HUES64 (cell line): ENCODE results near the gene SKOR1.

ENCODE experiments used
- H3K27ac ChIP-seq: 2 replicates; pipeline ENCODE4 v1.7.0; 2013; ENCODE audit warnings: low read depth, low read length, inconsistent platforms
- H3K27me3 ChIP-seq: 2 replicates; pipeline ENCODE4 v1.6.1; 2013; ENCODE audit warnings: mild to moderate bottlenecking, low read length; ENCODE audit not compliant: insufficient read depth
- H3K36me3 ChIP-seq: 2 replicates; pipeline ENCODE4 v1.6.1; 2013; ENCODE audit warnings: mild to moderate bottlenecking, low read length; ENCODE audit not compliant: insufficient read depth
- H3K4me1 ChIP-seq: 2 replicates; pipeline ENCODE4 v1.6.1; 2013; ENCODE audit warnings: mild to moderate bottlenecking, low read length, moderate library complexity; ENCODE audit not compliant: insufficient read depth
- H3K4me3 ChIP-seq: 2 replicates; pipeline ENCODE4 v1.5.1; 2013; ENCODE audit warnings: mild to moderate bottlenecking, low read length, moderate library complexity
- H3K9ac ChIP-seq: 2 replicates; pipeline ENCODE4 v1.6.1; 2013; ENCODE audit warnings: mild to moderate bottlenecking, low read depth, low read length
- H3K9me3 ChIP-seq: 2 replicates; pipeline ENCODE4 v1.6.1; 2013; ENCODE audit warnings: low read depth, low read length; ENCODE audit not compliant: insufficient read depth
- WGBS: fragments of 150-250, 120-280 bp; methylation state at CpG from one replicate; pipeline ENCODE4 v1.1.7; 2013; ENCODE audit warnings: missing lambda C conversion rate; 5-methylcytosine and 5-hydroxymethylcytosine counted together

SKOR1 gene

GRCh38 chr15:67820992-67821783, 4.1 kb upstream of the SKOR1 start:
- H3K36me3 ChIP-seq = no peaks in the 10 kb centered on the region
- no peak overlapping the region for H3K9ac ChIP-seq
- H3K4me3 ChIP-seq = peak overlapping the region; percentile 24
- H3K27me3 ChIP-seq = peaks cover 89% of the 10 kb centered on the region
- peaks cover 7% of the 10 kb centered on the region; the same call in 1 of the 2 replicates for H3K4me1 ChIP-seq
- no peak overlapping the region for H3K27ac ChIP-seq
- peaks cover 5% of the 10 kb centered on the region; the same call in 1 of the 2 replicates for H3K9me3 ChIP-seq
- 5% methylated on average over 39 of the region's 39 CpGs for WGBS

DNA sequence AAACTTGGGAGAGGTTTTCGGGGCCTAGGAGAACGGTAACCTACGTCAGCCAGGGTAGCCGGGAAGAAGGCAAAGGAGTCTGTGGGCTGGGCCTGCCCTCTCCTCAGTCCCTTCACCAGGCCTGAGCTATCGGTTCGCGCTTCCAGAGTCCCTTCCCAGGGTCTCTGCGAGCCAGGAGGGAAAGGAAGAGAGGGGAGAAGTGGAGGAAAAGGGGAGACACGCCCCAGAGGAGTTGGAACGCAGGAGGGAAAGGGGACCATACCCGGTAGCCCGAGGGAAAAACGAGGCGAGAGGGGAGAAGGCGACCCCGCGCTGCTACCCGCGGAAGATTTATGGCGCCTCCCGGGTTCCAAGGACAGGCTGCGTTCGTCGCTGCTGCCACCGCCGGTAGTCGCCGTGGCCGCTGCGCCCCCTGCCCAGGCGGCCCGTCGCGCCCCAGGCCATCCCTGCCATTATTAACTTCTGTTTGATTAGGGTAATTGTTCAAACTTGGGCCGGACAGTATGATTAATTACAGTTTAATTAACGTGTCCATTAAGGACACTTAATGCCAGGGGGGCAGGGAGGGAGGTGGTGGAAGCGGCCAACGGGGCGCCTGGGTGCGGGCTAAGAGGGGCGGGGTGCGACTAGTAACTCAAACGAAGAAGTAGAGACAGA, 3.4 kb upstream of the SKOR1 start:
- Histone ChIP-seq H3K9me3 (no peaks in the 10 kb centered on the region), H3K4me1 (peaks cover 7% of the 10 kb centered on the region; the same call in 1 of the 2 replicates), H3K4me3 (peak overlapping the region; percentile 24), H3K27me3 (peaks cover 96% of the 10 kb centered on the region), H3K36me3 (no peaks in the 10 kb centered on the region), H3K9ac (no peak overlapping the region), H3K27ac (no peak overlapping the region)
- WGBS = 3% methylated on average over 43 of the region's 43 CpGs

- H3K9ac ChIP-seq = no peak overlapping the region
- peaks cover 98% of the 10 kb centered on the region for H3K27me3 ChIP-seq
- peak overlapping the region; percentile 9 for H3K4me3 ChIP-seq
- H3K4me1 ChIP-seq = peaks cover 7% of the 10 kb centered on the region; the same call in 1 of the 2 replicates
- H3K36me3 ChIP-seq = no peaks in the 10 kb centered on the region
- no peak overlapping the region for H3K27ac ChIP-seq
- H3K9me3 ChIP-seq = no peaks in the 10 kb centered on the region
- 4% methylated on average over 46 of the region's 46 CpGs for WGBS
Observed at GRCh38 chr15:67822537-67823313, 2.6 kb upstream of the SKOR1 start.

DNA sequence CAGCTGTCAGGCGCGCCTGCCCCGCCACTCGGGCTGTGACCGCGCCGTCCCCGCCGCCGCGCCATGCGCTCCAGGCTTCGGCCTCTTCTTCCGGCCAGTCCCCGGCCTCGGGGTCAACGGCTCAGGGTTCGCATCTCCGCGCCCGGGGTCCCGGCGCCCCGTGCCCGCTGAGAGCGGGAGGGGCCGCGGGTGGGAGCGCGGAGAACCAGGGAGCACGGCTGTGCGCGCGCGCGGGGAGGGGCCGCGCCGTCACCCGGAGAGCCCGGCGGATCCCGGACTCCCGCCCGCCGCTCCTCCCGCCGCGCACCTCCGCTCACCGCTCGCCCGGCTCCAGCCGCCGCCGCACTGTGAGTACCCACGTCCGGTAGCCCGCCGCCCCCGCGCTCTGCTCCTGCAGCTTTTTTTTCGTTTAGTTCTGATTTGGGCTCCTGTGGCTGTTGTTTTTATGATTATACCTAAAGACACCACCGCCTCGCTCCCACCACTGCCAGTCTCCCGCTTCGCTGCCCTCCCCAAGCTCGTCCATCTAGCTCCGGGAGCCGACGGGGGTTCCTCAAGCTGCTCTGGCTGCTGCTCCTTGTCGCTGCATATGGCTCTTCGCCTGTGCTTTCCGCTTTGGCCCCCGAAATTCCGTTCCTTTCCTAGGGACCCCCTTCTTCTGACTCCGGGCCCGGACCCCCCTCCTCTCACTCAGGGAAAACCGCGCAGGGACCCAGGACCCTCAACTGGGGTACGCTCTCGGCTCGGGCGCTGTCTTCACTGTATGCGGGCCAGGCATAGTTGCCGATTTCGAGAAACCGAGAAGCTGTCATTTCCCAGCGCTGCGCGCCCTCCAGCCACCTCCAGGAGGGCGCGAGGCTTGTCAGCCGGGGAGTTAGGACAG, 1.8 kb upstream of the SKOR1 start:
- peak overlapping the region; percentile 9 for H3K4me3 ChIP-seq
- no peak overlapping the region for H3K27ac ChIP-seq
- WGBS = 2% methylated on average over 93 of the region's 94 CpGs
- H3K4me1 ChIP-seq = peaks cover 8% of the 10 kb centered on the region; the same call in 1 of the 2 replicates
- H3K27me3 ChIP-seq = peaks cover 98% of the 10 kb centered on the region
- H3K36me3 ChIP-seq = no peaks in the 10 kb centered on the region
- H3K9ac ChIP-seq = no peak overlapping the region
- H3K9me3 ChIP-seq = no peaks in the 10 kb centered on the region

DNA sequence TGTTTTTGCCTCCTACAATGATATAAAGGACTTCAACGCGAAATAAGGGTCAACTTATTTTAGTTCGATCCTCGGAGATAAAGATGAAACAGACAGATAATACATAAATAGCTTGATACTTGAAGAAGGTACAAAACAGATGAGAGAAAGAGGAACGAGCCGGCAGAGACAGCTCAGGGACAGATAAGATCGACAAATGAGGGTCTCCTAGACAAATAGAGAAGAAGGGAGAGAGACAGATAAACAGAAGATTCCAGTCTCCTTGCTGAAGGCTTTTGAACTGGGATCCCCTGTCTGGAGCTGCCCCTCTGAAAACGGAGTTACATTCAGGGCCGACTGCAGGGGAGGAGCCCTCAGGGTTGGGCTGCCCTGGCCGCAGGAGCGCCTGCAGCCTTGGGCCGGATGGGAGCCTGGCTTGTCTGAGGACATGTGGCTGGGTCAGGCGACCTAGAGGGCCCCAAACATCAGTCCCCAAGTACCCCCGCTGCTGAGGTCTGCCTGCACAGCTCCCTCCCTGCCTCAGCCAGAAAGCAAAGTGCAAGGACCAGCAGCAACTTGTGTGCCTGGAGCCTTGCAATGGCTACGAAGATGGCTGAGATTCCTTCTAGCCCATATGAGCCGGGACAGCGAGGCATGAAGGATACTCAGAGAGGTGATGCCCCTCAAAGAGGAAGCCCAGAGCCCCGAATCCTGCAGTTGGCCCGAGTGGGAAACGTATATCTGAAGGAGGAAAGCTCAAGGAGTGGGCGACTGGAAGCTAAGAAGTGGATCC, 926 bp upstream of the SKOR1 start:
- no peaks in the 10 kb centered on the region for H3K36me3 ChIP-seq
- H3K27me3 ChIP-seq = peaks cover 99% of the 10 kb centered on the region
- no peaks in the 10 kb centered on the region for H3K9me3 ChIP-seq
- peak overlapping the region; percentile 3; the same call in 1 of the 2 replicates for H3K4me3 ChIP-seq
- no peak overlapping the region for H3K27ac ChIP-seq
- WGBS = 13% methylated on average over 21 of the region's 21 CpGs
- H3K4me1 ChIP-seq = peaks cover 12% of the 10 kb centered on the region
- no peak overlapping the region for H3K9ac ChIP-seq

GRCh38 chr15:67825881-67826716, 790 bp downstream of the SKOR1 start:
- WGBS = 7% methylated on average over 77 of the region's 77 CpGs
- peaks cover 99% of the 10 kb centered on the region for H3K27me3 ChIP-seq
- H3K4me3 ChIP-seq = peak overlapping the region; percentile 24; the same call in 1 of the 2 replicates
- H3K9ac ChIP-seq = no peak overlapping the region
- H3K27ac ChIP-seq = no peak overlapping the region
- H3K36me3 ChIP-seq = no peaks in the 10 kb centered on the region
- H3K4me1 ChIP-seq = peaks cover 21% of the 10 kb centered on the region
- no peaks in the 10 kb centered on the region for H3K9me3 ChIP-seq

GRCh38 chr15:67826717-67827561, 1.6 kb downstream of the SKOR1 start:
- Histone ChIP-seq H3K4me3 (no peak overlapping the region), H3K9me3 (no peaks in the 10 kb centered on the region), H3K27ac (no peak overlapping the region), H3K36me3 (no peaks in the 10 kb centered on the region), H3K4me1 (peaks cover 15% of the 10 kb centered on the region), H3K9ac (no peak overlapping the region), H3K27me3 (peaks cover 99% of the 10 kb centered on the region)
- 3% methylated on average over 88 of the region's 88 CpGs for WGBS

GRCh38 chr15:67827562-67828277, 2.4 kb downstream of the SKOR1 start:
- H3K4me1 ChIP-seq = peaks cover 19% of the 10 kb centered on the region
- WGBS = 3% methylated on average over 91 of the region's 91 CpGs

More at GRCh38 chr15:67827562-67828277, 2.4 kb downstream of the SKOR1 start:
- H3K9me3 ChIP-seq = no peaks in the 10 kb centered on the region
- H3K4me3 ChIP-seq = no peak overlapping the region
- no peaks in the 10 kb centered on the region for H3K36me3 ChIP-seq
- no peak overlapping the region for H3K9ac ChIP-seq
- peaks cover 99% of the 10 kb centered on the region for H3K27me3 ChIP-seq
- no peak overlapping the region for H3K27ac ChIP-seq
